Inflammatory macrophage (primary cell): ENCODE data around the gene TMCC3.
"Not testable (repeated sequence)": the region's sequence is repeated elsewhere in the genome, so short reads cannot be mapped to it uniquely, and the experiment has no call there.

Experiments
- DNase-seq, 2 donors: peaks; one replicate each; pipeline ENCODE4 v3.0.0-alpha.2; 2020 to 2022

TMCC3 gene

DNA sequence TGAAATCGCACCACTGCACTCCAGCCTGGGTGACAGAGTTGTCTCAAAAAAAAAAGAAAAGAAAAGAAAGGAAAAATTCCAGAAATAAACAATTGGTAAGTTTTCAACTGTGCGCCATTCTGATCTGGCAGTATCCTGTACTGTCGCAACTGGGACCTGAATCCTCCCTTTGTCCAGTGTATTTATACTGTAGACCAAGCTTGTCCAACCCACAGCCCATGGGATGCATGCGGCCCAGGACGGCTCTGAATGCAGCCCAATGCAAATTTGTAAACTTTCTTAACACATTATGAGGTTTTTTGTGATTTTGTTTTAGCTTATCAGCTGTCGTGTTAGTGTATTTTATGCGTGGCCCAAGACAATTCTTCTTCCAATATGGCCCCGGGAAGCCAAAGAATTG lies 84.7 kb downstream of the TMCC3 start:
- no peak for DNase-seq

- DNase-seq, result no peak
Observed at GRCh38 chr12:94563286-94563685, 87.1 kb downstream of the TMCC3 start.

GRCh38 chr12:94561943-94562411 lies 88.4 kb downstream of the TMCC3 start:
- DNase-seq, result no peak

GRCh38 chr12:94560431-94561221 lies 89.7 kb downstream of the TMCC3 start:
- DNase-seq, result no peak

- DNase-seq, result no peak
Observed at GRCh38 chr12:94558612-94559011, 91.7 kb downstream of the TMCC3 start.

DNA sequence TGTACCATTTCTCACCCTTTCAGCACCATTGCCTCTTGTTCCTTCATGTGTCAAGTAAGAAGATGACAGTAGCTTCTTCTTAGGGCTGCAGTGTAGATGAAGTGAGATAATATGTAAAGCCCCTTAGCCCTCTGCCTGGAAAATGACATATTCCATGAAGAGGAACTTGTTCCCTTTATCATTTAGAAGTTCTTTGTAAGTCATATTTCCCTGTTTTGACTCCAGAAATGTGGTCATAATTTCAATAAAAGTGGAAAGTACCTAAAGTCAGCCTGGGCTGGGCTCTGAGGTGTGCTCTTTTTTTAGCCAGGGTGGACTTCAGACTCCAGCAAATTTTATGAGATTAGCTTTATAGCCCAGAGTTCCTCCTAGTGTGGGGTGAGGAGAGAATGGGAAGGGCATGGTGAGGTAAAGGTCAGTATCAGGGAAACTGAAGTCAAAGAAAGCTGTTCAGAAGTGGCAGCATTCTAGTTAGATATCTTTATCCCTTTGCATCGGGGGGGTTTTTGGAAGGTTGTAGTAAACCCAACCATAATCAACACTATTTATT lies 92.5 kb downstream of the TMCC3 start:
- DNase-seq, result no peak

DNA sequence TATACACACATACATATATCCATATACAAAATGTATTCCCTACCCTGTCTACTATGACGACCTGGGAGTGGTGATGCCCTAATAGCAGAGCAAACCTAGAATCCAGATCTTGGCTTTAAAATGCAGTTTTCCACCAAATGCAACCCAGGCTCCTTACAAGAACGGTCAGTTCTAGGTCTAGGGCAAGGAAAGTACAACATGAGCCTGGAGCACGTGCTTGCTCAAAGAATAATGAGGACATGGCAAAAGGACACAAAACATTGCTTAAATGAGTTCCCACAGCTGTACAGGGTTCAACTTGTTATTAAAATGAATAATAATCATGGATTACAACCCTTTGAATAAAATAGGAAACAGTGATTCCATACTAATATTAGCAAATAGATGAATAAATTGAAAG lies 94.7 kb downstream of the TMCC3 start:
- DNase-seq, result no peak

DNA sequence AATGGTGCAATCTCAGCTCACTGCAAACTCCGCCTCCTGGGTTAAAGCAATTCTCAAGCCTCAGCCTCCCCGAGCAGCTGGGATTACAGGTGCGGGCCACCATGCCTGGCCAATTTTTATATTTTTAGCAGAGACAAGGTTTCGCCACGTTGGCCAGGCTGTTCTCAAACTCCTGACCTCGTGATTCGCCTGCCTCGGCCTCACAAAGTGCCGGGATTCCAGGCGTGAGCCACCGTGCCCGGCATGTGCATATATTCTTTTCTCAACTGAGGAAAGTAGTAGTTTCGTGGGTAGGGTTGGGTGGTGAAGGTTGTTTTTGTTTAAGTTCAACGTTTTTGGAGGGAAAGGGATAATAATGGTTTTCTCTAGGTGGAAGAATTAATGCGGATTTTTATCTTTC lies 96.5 kb downstream of the TMCC3 start:
- DNase-seq, result no peak

- DNase-seq, result no peak
Observed at GRCh38 chr12:94553130-94553519, 97.2 kb downstream of the TMCC3 start.

- no peak for DNase-seq
Observed at GRCh38 chr12:94551810-94552209, 98.5 kb downstream of the TMCC3 start.

- DNase-seq, result peak; percentile 84 to 89
Observed at GRCh38 chr12:94550964-94551363, 99.4 kb downstream of the TMCC3 start.

- not testable (repeated sequence) for DNase-seq
Observed at GRCh38 chr12:94548833-94549232, 101.5 kb downstream of the TMCC3 start.

GRCh38 chr12:94545935-94546771 lies 104.2 kb downstream of the TMCC3 start:
- peak; percentile 13 to 69 for DNase-seq

DNA sequence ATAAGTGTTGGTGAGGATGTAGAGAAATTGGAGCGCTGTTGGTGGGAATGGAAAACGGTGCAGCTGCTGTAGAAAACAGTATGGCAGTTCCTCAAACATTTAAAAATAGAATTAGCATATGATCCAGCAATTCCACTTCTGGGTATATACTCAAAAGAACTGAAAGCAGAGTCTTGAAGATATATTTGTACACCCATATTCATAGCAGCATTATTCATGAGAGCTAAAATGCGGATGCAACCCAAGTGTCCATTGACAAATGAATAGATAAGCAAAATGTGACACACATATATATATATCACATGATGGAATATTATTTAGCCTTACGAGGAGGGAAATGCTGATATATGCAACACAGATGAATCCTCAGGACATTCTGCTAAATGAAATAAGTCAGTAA lies 106.0 kb downstream of the TMCC3 start:
- DNase-seq, result no peak

DNA sequence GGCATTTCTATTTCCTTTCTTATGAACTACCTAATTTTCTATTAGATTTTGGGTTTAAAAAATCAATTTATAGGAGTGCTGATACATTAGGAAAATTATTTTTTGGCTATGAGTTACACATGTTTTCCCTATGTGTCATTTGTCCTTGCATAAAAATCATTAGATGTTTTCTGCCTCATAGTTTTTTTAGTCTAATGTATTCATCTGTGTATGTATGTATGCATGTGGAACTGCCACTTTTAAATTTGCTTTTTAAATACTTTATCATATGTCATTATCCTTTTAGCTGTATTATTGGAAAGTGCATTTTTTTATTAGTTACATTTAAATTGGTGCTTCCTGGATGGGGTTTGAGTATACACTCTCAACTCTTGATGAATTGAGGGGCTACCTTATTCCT lies 112.0 kb downstream of the TMCC3 start:
- DNase-seq, result no peak

DNA sequence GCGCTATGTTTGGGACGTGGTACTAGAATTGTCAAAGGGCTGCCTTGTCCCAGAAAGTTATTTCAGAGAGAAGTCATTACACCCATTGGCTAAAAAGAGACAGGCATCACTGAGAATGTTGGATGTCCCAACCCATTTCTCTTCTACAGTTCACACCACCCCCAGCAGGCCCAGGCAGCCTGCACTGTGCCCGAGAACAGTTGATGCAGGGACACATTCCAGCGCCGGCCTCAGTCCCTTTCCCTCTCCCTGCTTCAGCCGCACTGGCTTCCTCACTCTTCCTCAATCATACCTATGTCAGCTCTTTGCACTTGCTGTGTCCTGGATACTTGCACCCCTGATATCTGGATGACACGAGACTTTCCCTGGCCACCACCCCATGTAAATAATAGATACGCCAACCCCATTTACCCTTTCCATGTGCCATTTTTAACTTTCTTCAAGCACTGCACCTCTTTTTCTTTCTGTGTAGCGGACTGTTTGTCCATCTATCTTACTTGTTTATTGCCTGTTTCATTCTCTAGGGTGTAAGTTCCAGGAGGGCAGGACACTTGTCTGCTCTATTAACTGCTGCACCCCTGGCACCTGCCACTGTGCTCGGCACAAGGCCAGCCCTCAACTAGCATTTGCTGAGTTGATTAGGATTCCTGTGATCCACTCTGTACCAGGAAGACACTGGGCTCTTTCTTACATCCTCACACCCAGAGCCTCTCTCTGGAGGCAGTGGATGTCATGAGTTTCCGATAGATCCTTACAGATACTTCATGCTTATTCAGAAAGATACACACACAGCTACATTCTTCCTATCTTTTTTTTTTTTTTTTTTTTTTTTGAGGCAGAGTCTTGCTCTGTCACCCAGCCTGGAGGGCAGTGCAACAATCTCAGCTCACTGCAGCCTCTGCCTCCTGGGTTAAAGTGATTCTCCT lies 114.1 kb downstream of the TMCC3 start:
- DNase-seq, result no peak

DNA sequence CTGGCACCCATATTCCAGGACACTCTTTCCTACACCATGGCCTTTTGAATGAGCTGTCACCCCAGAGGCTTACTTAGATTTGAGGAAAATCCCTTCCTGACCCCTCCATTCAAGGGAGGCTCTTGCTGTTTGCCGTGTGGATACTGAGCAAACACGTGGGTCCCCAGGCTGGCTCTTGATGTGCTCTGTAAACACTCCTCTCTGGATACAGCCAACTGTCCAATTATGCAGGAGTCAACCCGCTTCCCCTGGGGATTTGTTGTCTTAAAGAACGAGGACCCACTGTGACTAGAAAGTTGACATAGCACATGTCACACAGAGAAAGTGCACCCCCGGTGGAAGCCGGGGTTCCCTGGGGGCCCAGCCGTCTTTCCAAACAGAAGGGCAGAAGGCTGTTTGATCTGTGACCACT lies 114.8 kb downstream of the TMCC3 start:
- DNase-seq, result no peak

DNA sequence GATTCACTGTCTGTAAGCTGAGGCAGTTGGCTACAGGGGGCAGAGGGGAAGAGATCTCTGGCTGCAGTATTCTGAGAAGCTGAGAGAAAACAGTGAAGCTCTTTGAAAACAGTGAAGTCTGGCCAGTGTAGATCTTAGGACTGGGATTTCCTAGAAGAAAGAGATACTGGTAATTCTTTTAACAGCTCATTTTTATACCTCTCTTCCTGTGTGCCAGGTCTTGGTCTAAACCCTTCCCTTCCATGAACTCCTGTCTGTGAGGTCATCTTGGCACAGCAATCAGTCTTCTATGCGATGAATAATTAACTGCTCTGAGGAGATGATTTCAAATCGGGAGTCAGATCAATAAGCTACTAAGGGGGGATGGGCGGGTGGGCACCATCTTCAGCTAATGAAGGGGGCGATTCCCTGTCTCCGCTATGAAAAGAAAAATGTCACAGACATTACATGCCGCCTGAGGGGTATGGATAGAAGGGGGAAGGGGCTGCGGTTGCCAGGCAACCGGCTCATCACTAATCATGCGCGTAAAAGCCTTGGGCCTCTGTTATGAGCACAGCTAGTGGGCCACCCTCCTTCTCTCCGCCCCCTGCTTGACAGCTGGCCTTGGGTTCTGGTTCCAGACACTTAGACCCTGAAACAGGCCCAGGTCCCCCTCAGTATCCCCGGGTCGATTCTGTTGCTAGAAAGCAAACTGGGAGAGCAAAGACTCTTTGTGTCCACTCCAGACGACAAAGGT lies 115.4 kb downstream of the TMCC3 start:
- no peak for DNase-seq

GRCh38 chr12:94534278-94534677 lies 116.1 kb downstream of the TMCC3 start:
- DNase-seq, result no peak

- peak; percentile 69 to 70 for DNase-seq
Observed at GRCh38 chr12:94532490-94533422, 117.6 kb downstream of the TMCC3 start.
